ENCODE results near the gene ETDB.

DNA sequence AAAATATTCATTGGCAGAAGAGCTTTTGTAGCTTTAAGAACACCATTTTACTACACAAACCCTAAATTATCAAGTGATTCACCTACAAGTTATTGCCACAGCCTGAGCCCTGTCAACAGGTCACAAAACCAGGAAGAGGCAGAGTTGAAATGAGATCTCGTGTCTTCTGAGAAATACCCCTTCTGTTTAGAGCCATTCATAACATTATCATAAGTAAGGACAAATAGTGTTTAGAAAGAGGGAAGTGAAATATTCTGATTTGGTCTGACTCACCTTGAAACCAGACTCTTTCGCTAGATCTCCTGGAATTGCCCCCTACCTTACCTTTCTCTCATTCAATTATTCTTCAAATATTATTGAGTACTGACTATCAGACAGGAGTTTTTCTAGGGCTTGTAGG lies 5.9 kb downstream of the ETDB start:
- TF ChIP-seq SUZ12 (IDR thresholded peaks at IDR 0.05): no peak
- no peak for TF ChIP-seq CTBP1 (IDR thresholded peaks at IDR 0.05; ENCODE audit: borderline replicate concordance)
- no peak for TF ChIP-seq SP1 (IDR thresholded peaks at IDR 0.05)
